SH-SY5Y (cell line): ENCODE data around the gene VPS16.

Experiments used
- GATA2 ChIP-seq: IDR thresholded peaks from 2 replicates; pipeline ENCODE4 v1.6.1; 2011; ENCODE audit warnings: mild to moderate bottlenecking, low read depth, low read length
- GATA3 ChIP-seq: IDR thresholded peaks from 2 replicates; pipeline ENCODE4 v1.6.1; 2011; ENCODE audit warnings: low read depth, mild to moderate bottlenecking, low read length, moderate library complexity

DNA sequence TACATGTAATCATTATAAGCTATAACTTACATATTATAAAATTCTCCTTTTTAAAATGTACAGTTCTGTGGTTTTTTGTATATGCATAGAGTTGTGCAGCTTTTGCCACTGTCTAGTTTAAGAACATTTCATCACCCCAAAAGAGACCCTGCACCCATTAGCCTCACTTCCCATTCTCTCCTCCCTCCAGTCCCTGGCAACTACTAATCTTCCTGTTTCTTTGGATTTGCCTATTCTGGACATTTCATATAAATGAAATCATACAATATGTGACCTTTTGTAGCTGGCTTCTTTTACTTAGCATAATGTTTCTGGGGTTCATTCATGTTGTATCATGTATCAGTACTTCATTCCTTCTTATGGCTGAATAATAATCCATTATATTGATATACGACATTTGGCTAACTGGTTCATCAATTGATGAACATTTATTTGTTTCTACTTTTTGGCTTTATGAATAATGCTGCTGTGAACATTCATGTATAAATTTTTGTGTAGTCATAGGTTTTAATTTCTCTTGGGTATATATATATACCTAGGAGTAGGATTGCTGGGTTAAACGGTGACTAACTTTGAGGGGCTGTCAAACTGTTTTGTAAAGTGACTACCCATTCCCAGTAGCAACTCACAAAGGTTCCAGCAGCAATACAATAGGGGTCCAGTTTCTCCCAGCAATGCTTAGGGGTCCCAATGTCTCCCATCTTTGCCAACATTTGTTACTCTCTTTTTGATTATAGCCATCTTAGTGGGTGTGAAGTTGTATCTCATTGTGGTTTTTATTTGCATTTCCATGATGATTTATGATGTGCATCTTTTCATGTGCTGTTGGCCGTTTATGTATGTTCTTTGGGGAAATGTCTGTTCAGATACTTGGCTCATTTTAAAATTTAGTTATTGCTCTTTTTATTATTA, 43.4 kb downstream of the VPS16 start:
- TF ChIP-seq GATA2 = no peak
- TF ChIP-seq GATA3 = no peak
